GM23248 (cell line): Measurements from ENCODE around the gene RELN. TPM values are rescaled to one million over a fixed set of nuclear protein-coding genes. Genes with fewer than 3 reads are reported as not detected.

ENCODE experiments used
- DNase-seq: peaks from one replicate; pipeline ENCODE4 v3.0.0-alpha.2; 2015
- H2AFZ ChIP-seq: fragments of 200-600 bp; sonication (generic); 2 replicates; pipeline ENCODE4 v1.6.1; 2016; ENCODE audit warnings: antibody characterized with exemption
- H3F3A ChIP-seq: fragments of 200-600 bp; sonication (generic); 2 replicates; pipeline ENCODE4 v1.6.1; 2016; ENCODE audit warnings: mild to moderate bottlenecking, antibody characterized with exemption, mixed run types; ENCODE audit not compliant: insufficient read depth
- H3K27ac ChIP-seq: fragments of 200-600 bp; sonication (generic); 2 replicates; pipeline ENCODE4 v1.5.1; 2016; ENCODE audit warnings: mild to moderate bottlenecking
- H3K27me3 ChIP-seq: fragments of 200-600 bp; sonication (generic); replicated peaks from 2 replicates; pipeline ENCODE4 v1.6.1; 2016; ENCODE audit warnings: mild to moderate bottlenecking; ENCODE audit not compliant: insufficient read depth
- H3K36me3 ChIP-seq: fragments of 200-600 bp; sonication (generic); 2 replicates; pipeline ENCODE4 v1.6.1; 2016; ENCODE audit warnings: low read depth, mild to moderate bottlenecking
- H3K4me1 ChIP-seq: fragments of 200-600 bp; sonication (generic); 2 replicates; pipeline ENCODE4 v1.6.1; 2016; ENCODE audit warnings: mild to moderate bottlenecking; ENCODE audit not compliant: insufficient read depth
- H3K4me2 ChIP-seq: fragments of 200-600 bp; sonication (generic); one replicate; pipeline ENCODE4 v1.6.1; 2016; ENCODE audit warnings: mild to moderate bottlenecking; ENCODE audit not compliant: unreplicated experiment
- H3K4me3 ChIP-seq: fragments of 200-600 bp; sonication (generic); 2 replicates; pipeline ENCODE4 v1.5.1; 2016; ENCODE audit warnings: mild to moderate bottlenecking
- H3K79me2 ChIP-seq: fragments of 200-600 bp; sonication (generic); 2 replicates; pipeline ENCODE4 v1.6.1; 2016; ENCODE audit warnings: mild to moderate bottlenecking; ENCODE audit not compliant: insufficient read depth
- H3K9ac ChIP-seq: fragments of 200-600 bp; sonication (generic); 2 replicates; pipeline ENCODE4 v1.6.1; 2016; ENCODE audit warnings: mild to moderate bottlenecking
- H3K9me2 ChIP-seq: fragments of 200-600 bp; sonication (generic); 2 replicates; pipeline ENCODE4 v1.6.1; 2016; ENCODE audit warnings: mixed run types, mild to moderate bottlenecking, moderate library complexity; ENCODE audit not compliant: insufficient read depth
- H3K9me3 ChIP-seq: fragments of 200-600 bp; sonication (generic); one replicate; pipeline ENCODE4 v1.6.1; 2017; ENCODE audit warnings: low read depth
- H4K20me1 ChIP-seq: fragments of 200-600 bp; sonication (generic); 2 replicates; pipeline ENCODE4 v1.6.0; 2016; ENCODE audit not compliant: insufficient read depth
- EZH2 ChIP-seq: fragments of 200-600 bp; sonication (generic); IDR thresholded peaks from 2 replicates; pipeline ENCODE4 v1.6.1; 2018; ENCODE audit warnings: antibody characterized with exemption, mild to moderate bottlenecking; ENCODE audit not compliant: insufficient read depth, poor library complexity, severe bottlenecking
- EZH2phosphoT487 ChIP-seq: fragments of 200-600 bp; sonication (generic); IDR thresholded peaks from 2 replicates; pipeline ENCODE4 v1.6.1; 2018; ENCODE audit warnings: antibody characterized with exemption, moderate library complexity, mild to moderate bottlenecking, low read depth; ENCODE audit not compliant: insufficient read depth
- WGBS, 2 experiments: methylation state at CpG; one replicate each; pipeline ENCODE4 v1.1.6; 2015 to 2017; ENCODE audit warnings: low lambda C conversion rate in 2 of 2, low coverage in 1 of 2; ENCODE audit errors: missing lambda C conversion rate in 2 of 2; 5-methylcytosine and 5-hydroxymethylcytosine counted together
- in situ Hi-C: fragments of 300-500 bp; cut with MboI; formaldehyde crosslinking; loops from 2 replicates; pipeline ENCODE4 v1.15.0; 2020
- polyA plus RNA-seq: library from polyadenylated mRNA; unstranded; fragments of >200 nt; fragmentation: Nextera tagmentation; extraction: Ambion mirVana; gene quantifications from 2 replicates; pipeline ENCODE4 v1.2.1, GENCODE V29; 2016
- total RNA-seq: library from RNA; depleted of rRNA; stranded (reverse); fragments of >200 nt; shearing (Covaris generic); gene quantifications from 2 replicates; pipeline ENCODE4 v1.2.3, GENCODE V29; 2014

The RELN gene
- total and polyA plus RNA-seq, 2 experiments from 2014 or later: 0.76 to 0.97 TPM

DNA sequence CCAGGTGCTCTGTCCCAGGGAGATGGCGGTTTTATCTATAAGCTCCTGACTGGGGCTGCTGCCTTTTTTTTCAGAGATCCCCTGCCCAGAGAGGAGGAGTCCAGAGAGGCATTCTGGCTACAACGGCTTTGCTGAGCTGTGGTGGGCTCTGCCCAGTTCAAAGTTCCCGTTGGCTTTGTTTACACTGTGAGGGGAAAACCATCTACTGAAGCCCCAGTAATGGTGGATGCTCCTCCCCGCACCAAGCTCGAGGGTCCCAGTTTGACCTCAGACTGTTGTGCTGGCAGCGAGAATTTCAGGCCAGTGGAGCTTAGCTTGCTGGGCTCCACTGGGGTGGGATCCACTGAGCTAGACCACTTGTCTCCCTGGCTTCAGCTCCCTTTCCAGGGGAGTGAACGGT, 527.1 kb downstream of the RELN start:
- no peak overlapping the region for H2AFZ ChIP-seq
- in situ Hi-C loops: no loop called here
- no peak overlapping the region for H3K27ac ChIP-seq
- no peak for DNase-seq
- H3K79me2 ChIP-seq: no peaks in the 10 kb centered on the region
- no peaks in the 10 kb centered on the region for H3K9me3 ChIP-seq
- no peaks in the 10 kb centered on the region; the same call in 1 of the 2 replicates for H3K27me3 ChIP-seq
- TF ChIP-seq EZH2phosphoT487: no peak
- TF ChIP-seq EZH2: no peak
- H3K9me2 ChIP-seq: no peaks in the 10 kb centered on the region
- no peaks in the 10 kb centered on the region for H3K36me3 ChIP-seq
- no peaks in the 10 kb centered on the region for H3K4me1 ChIP-seq
- H3K4me2 ChIP-seq: no peak overlapping the region
- no peak overlapping the region for H3K4me3 ChIP-seq
- 42 to 55% methylated on average over 7 of the region's 7 CpGs for WGBS, 2 experiments
- H4K20me1 ChIP-seq: no peaks in the 10 kb centered on the region
- H3K9ac ChIP-seq: no peak overlapping the region
- no peaks in the 10 kb centered on the region for H3F3A ChIP-seq

DNA sequence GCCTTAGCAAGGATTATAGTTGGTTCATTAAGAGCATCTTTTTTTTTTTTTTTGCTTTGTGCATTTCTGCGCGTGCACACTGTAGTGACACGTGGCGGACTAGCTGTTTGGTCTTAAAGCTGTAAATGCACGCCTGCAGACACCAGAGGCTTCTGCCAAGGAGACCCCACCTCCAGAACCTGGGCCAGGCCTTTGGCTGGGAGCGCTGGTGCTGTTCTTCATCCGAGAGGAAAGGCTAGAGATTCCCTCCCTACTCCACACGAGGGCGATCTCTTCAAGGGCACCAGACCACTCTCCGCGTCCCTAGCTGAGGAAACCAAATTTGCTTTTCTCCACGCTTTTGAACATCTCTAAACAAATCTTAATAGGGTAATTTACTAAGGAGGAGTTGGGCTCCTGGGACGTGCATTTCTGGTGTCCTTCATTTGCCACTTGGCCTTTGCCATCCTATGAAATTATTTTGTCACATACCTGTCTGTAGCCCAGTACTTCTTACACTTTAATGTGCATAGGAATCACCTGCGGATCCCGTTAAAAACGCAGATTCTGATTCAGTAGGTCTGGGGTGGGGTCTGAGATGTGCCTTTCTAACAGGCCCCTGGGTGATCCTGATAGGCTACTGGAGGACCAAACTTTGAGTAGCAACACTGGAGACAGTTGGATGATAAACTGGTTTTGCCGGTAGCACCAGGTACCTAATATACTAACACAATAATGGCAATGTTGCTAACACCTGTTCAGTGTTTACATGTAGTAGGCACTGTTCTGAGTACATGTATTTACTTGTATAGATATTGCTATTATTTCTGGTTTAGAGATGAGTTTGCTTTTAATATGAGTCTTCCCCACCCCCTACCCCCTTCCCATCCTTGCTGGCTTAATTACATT, 542.1 kb downstream of the RELN start:
- H2AFZ ChIP-seq: no peak overlapping the region
- TF ChIP-seq EZH2 (no peak), EZH2phosphoT487 (no peak)

DNA sequence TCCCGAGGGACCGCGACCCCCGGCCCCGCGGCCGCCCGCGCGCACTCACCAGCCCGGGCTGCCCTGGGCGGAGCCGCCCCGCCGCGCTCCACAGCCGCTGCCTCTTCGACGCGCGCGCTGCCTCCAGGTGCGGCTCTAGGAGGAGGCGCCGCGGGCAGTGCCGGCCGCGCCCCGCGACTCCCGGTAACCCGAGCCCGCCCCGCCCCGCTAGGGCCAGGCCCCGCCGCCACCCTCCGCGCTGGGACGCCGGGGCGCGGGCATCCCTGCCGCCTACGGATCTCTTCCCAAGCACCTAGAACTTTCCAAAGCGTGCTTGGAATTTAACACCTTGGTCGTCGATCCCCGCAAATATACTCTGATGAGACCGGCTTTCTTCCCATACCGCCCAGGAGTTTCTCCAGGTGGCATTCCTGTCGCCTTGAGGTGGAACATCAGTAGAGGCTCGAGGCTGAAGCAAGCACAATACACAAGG, 543.4 kb downstream of the RELN start, which contains the start of gene SLC26A5:
Gene SLC26A5 (minus strand): TSS at position 159 of the 472 bp plus-strand sequence. CDS start 24,693 bp downstream, outside the sequence.
- Histone ChIP-seq H3K9me3 (no peaks in the 10 kb centered on the region), H3K79me2 (no peaks in the 10 kb centered on the region), H3K36me3 (no peaks in the 10 kb centered on the region), H3K4me2 (peak within 1 kb of the TSS; percentile 67), H3K9ac (no peak within 1 kb of the TSS), H3K27me3 (peaks cover 41% of the 10 kb centered on the region), H4K20me1 (no peaks in the 10 kb centered on the region), H3K4me1 (no peaks in the 10 kb centered on the region), H3K4me3 (peak within 1 kb of the TSS; percentile 53), H2AFZ (peak within 1 kb of the TSS; percentile 68), H3K9me2 (no peaks in the 10 kb centered on the region), H3F3A (no peaks in the 10 kb centered on the region), H3K27ac (no peak within 1 kb of the TSS)
- peak; percentile 22 for DNase-seq
- peak; percentile 76 for TF ChIP-seq EZH2
- TF ChIP-seq EZH2phosphoT487: no peak
- WGBS, 2 experiments: 6 to 18% methylated on average over 8 to 22 of the region's 54 CpGs
- in situ Hi-C loops: no loop called here

More for the DNA sequence above, 542.1 kb downstream of the RELN start:
- H3K79me2 ChIP-seq: no peaks in the 10 kb centered on the region
- peak; percentile 69 for DNase-seq
- 22 to 24% methylated on average over 17 of the region's 17 CpGs for WGBS, 2 experiments
- H4K20me1 ChIP-seq: no peaks in the 10 kb centered on the region
- H3K36me3 ChIP-seq: no peaks in the 10 kb centered on the region
- H3K4me1 ChIP-seq: no peaks in the 10 kb centered on the region
- H3K9ac ChIP-seq: no peak overlapping the region
- H3K27me3 ChIP-seq: peaks cover 38% of the 10 kb centered on the region
- no peak overlapping the region for H3K4me2 ChIP-seq
- H3K9me2 ChIP-seq: no peaks in the 10 kb centered on the region
- H3F3A ChIP-seq: no peaks in the 10 kb centered on the region
- H3K9me3 ChIP-seq: no peaks in the 10 kb centered on the region
- in situ Hi-C loops: no loop called here
- H3K27ac ChIP-seq: no peak overlapping the region
- H3K4me3 ChIP-seq: no peak overlapping the region

DNA sequence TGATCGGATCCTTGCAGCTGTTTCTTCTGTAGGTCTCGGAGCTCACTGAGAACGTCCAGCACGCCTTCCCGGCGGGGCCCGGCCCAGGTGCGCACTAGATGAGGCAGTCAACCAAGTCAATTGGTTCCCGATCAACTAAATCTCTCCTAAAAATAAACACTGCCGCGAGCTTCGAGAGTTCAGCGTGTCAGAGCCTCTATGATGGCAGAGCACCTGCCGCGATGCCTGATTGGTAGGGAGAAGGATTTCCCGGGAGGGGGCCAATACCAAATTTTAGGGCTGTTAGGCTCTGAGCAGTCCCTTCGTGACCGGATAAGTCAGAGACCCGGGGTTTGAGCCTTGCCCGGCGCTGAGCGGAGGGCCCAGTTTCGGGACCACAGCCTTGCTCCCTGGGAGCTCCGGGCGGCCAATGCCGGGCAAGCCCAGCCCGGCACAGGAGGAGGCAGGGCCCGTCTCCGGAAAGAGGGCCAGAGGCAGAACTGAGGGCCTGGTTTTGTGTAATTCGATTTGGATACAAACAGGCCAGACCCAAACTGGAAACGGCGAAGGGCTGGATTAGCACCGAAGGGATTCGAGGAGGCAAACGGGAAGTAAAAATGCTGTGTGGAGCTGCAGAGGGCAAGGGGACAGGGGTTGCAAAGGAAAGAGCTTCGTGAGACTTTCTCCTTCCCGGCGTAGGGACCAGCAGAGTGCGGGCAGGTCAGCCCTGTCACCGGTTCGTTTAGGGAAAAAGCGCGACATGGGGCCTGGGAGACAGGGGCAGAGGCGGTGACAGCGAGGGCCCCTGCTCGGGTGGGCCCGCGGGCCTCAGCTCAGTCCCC, 544.0 kb downstream of the RELN start:
- H3K36me3 ChIP-seq: no peaks in the 10 kb centered on the region
- no peak overlapping the region for H3K9ac ChIP-seq

More for the DNA sequence above, 544.0 kb downstream of the RELN start:
- H3K9me2 ChIP-seq: no peaks in the 10 kb centered on the region
- no peak overlapping the region for H3K27ac ChIP-seq
- no peaks in the 10 kb centered on the region for H3K79me2 ChIP-seq
- TF ChIP-seq EZH2phosphoT487: peak; percentile 75; the same call in 1 of the 2 replicates
- peak; percentile 27 for TF ChIP-seq EZH2
- no peaks in the 10 kb centered on the region for H4K20me1 ChIP-seq
- H3K9me3 ChIP-seq: no peaks in the 10 kb centered on the region
- in situ Hi-C loops: no loop called here
- 6 to 7% methylated on average over 43 to 48 of the region's 48 CpGs for WGBS, 2 experiments
- H2AFZ ChIP-seq: peak overlapping the region; percentile 68
- H3F3A ChIP-seq: no peaks in the 10 kb centered on the region
- peak overlapping the region; percentile 67 for H3K4me2 ChIP-seq
- H3K4me1 ChIP-seq: no peaks in the 10 kb centered on the region
- peaks cover 44% of the 10 kb centered on the region for H3K27me3 ChIP-seq
- peak overlapping the region; percentile 53 for H3K4me3 ChIP-seq
- peak; percentile 23 for DNase-seq
